ENCODE results near the gene RNF7.
"Not testable (repeated sequence)": the region's sequence is repeated elsewhere in the genome, so short reads cannot be mapped to it uniquely, and the experiment has no call there.

The RNF7 gene

DNA sequence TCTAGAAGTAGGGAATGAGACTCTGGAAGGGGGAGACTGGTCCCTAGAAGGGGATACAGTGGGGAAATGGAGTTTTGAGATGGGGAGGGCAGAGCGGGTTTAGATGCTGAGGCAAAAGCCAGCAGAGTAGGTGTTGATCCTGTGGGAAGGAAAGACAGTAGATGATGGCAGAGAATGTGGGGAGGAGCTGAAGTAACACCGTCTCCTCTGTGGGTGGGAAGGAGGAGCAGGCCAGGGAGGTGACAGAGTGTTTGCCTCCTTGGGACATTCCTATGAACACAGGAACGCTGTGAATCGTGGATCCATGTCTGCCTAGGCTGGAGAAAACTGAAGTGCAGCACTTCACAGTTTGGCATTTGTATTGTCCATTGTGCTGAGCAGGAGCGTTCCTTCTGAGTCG, 45.5 kb downstream of the RNF7 start:
- Histone ChIP-seq H3K36me3 (ENCODE audit: low read depth) (no peaks in the 10 kb centered on the region), H3K4me3 (ENCODE audit: severe bottlenecking) (no peak overlapping the region), H3K27ac (ENCODE audit: poor library complexity, severe bottlenecking) (no peak overlapping the region), H3K4me1 (ENCODE audit: insufficient read depth, poor library complexity, severe bottlenecking) (no peaks in the 10 kb centered on the region), H3K9me3 (ENCODE audit: severe bottlenecking) (no peaks in the 10 kb centered on the region), H3K27me3 (ENCODE audit: insufficient read depth, poor library complexity, severe bottlenecking) (no peaks in the 10 kb centered on the region)
- ATAC-seq (ENCODE audit: low read depth) (no peak), DNase-seq (ENCODE audit: low spot score) (no peak)
- TF ChIP-seq, protein P1, sequence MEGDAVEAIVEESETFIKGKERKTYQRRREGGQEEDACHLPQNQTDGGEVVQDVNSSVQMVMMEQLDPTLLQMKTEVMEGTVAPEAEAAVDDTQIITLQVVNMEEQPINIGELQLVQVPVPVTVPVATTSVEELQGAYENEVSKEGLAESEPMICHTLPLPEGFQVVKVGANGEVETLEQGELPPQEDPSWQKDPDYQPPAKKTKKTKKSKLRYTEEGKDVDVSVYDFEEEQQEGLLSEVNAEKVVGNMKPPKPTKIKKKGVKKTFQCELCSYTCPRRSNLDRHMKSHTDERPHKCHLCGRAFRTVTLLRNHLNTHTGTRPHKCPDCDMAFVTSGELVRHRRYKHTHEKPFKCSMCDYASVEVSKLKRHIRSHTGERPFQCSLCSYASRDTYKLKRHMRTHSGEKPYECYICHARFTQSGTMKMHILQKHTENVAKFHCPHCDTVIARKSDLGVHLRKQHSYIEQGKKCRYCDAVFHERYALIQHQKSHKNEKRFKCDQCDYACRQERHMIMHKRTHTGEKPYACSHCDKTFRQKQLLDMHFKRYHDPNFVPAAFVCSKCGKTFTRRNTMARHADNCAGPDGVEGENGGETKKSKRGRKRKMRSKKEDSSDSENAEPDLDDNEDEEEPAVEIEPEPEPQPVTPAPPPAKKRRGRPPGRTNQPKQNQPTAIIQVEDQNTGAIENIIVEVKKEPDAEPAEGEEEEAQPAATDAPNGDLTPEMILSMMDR (IDR thresholded peaks at IDR 0.05; ENCODE audit: poor library complexity, severe bottlenecking) = no peak

DNA sequence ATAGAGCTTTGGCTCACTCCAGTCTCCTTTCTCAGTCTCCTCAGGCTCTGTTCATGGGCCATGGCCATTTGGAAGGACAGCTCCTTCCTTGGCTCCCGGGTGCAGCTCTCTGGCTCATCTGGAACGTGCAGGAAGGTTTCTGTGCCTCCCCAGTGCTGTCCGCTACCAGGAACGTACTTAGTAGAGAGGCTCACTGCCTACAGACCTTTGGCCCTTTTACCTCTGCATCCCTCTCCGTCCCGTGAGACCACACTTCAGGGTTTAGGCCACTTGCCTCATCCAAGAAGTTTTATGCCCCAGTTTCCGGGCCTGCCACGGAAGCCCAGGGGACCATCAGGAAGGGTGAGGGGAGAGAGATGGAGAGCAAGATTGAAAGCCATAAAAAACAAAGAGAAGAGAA, 46.0 kb downstream of the RNF7 start:
- H3K4me1 ChIP-seq (ENCODE audit: insufficient read depth, poor library complexity, severe bottlenecking) = no peaks in the 10 kb centered on the region
- TF ChIP-seq, protein P1 (IDR thresholded peaks at IDR 0.05; ENCODE audit: poor library complexity, severe bottlenecking) = no peak
- ATAC-seq (ENCODE audit: low read depth) = no peak

DNA sequence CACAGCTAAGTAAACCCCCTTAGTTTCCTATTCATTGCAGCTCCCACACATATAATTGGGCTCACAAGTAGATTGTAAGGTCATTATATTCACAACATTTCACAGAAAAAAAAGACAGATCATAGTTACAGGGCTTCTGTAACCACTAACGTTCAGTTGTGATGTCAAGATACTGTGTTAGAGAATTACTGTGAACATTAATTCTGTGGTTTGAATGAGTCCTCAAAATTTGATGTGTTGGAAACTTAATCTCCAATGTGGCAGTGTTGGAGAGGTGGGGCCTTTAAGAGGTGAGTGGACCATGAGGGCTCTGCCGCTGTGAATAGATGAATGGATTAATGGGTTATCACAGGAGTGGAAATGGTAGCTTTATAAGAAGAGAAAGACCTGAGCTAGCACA, 46.4 kb downstream of the RNF7 start:
- no peaks in the 10 kb centered on the region for H3K27me3 ChIP-seq (ENCODE audit: insufficient read depth, poor library complexity, severe bottlenecking)
- TF ChIP-seq, protein P1 (IDR thresholded peaks at IDR 0.05; ENCODE audit: poor library complexity, severe bottlenecking) = no peak
- H3K27ac ChIP-seq (ENCODE audit: poor library complexity, severe bottlenecking) = no peak overlapping the region
- no peak overlapping the region for H3K4me3 ChIP-seq (ENCODE audit: severe bottlenecking)
- no peak for DNase-seq (ENCODE audit: low spot score)
- H3K4me1 ChIP-seq (ENCODE audit: insufficient read depth, poor library complexity, severe bottlenecking) = no peaks in the 10 kb centered on the region
- H3K36me3 ChIP-seq (ENCODE audit: low read depth) = no peaks in the 10 kb centered on the region
- H3K9me3 ChIP-seq (ENCODE audit: severe bottlenecking) = no peaks in the 10 kb centered on the region
- ATAC-seq (ENCODE audit: low read depth) = no peak

More for the DNA sequence above, 46.0 kb downstream of the RNF7 start:
- no peaks in the 10 kb centered on the region for H3K9me3 ChIP-seq (ENCODE audit: severe bottlenecking)
- no peak for DNase-seq (ENCODE audit: low spot score)
- H3K4me3 ChIP-seq (ENCODE audit: severe bottlenecking) = no peak overlapping the region
- no peak overlapping the region for H3K27ac ChIP-seq (ENCODE audit: poor library complexity, severe bottlenecking)
- no peaks in the 10 kb centered on the region for H3K27me3 ChIP-seq (ENCODE audit: insufficient read depth, poor library complexity, severe bottlenecking)
- H3K36me3 ChIP-seq (ENCODE audit: low read depth) = no peaks in the 10 kb centered on the region

DNA sequence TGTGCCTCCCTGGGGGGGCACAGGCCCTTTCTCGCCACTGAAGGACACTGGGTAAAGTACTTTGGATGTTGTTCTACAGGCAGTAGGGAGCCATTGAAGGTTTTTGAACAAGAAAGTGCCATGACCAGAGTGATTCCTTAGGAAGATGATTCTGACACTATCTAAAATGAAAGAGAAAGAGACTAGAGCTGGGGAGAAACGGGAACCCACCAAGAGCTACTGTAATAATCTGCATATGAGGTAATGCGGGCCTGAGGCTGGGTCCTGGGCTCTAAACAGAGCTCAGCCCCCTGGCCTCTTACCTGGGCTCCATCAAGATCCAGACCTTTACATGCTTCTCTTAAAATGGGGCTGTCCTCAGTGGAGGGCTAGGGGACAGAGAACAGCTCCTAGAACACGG, 50.1 kb downstream of the RNF7 start:
- ATAC-seq (ENCODE audit: low read depth) (no peak), DNase-seq (ENCODE audit: low spot score) (no peak)
- H3K4me3 ChIP-seq (ENCODE audit: severe bottlenecking) = no peak overlapping the region
- H3K27me3 ChIP-seq (ENCODE audit: insufficient read depth, poor library complexity, severe bottlenecking) = no peaks in the 10 kb centered on the region
- H3K9me3 ChIP-seq (ENCODE audit: severe bottlenecking) = no peaks in the 10 kb centered on the region
- H3K27ac ChIP-seq (ENCODE audit: poor library complexity, severe bottlenecking) = no peak overlapping the region
- H3K4me1 ChIP-seq (ENCODE audit: insufficient read depth, poor library complexity, severe bottlenecking) = no peaks in the 10 kb centered on the region
- no peaks in the 10 kb centered on the region for H3K36me3 ChIP-seq (ENCODE audit: low read depth)
- TF ChIP-seq, protein P1 (IDR thresholded peaks at IDR 0.05; ENCODE audit: poor library complexity, severe bottlenecking) = no peak

DNA sequence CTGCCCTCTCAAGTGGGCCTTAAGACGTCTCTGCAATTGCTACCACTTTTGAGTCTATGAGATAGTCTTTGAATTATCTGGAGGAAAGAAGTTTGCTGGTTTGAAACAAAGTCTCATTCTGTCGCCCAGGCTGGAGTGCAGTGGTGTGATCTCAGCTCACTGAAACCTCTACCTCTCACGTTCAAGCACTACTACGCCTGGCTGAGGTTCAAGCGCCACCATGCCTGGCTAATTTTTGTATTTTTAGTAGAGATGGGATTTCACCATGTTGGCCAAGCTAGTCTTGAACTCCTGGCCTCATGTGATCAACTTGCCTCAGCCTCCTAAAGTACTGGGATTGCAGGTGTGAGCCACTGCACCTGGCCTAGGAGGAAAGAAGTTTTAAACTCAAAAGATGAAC, 50.7 kb downstream of the RNF7 start:
- not testable (repeated sequence) for H3K4me3 ChIP-seq (ENCODE audit: severe bottlenecking); H3K36me3 ChIP-seq (ENCODE audit: low read depth); H3K27me3 ChIP-seq (ENCODE audit: insufficient read depth, poor library complexity, severe bottlenecking); H3K4me1 ChIP-seq (ENCODE audit: insufficient read depth, poor library complexity, severe bottlenecking); H3K9me3 ChIP-seq (ENCODE audit: severe bottlenecking); DNase-seq (ENCODE audit: low spot score); ATAC-seq (ENCODE audit: low read depth); H3K27ac ChIP-seq (ENCODE audit: poor library complexity, severe bottlenecking)
